ENCODE measurements around the gene IL17RE.

IL17RE gene

DNA sequence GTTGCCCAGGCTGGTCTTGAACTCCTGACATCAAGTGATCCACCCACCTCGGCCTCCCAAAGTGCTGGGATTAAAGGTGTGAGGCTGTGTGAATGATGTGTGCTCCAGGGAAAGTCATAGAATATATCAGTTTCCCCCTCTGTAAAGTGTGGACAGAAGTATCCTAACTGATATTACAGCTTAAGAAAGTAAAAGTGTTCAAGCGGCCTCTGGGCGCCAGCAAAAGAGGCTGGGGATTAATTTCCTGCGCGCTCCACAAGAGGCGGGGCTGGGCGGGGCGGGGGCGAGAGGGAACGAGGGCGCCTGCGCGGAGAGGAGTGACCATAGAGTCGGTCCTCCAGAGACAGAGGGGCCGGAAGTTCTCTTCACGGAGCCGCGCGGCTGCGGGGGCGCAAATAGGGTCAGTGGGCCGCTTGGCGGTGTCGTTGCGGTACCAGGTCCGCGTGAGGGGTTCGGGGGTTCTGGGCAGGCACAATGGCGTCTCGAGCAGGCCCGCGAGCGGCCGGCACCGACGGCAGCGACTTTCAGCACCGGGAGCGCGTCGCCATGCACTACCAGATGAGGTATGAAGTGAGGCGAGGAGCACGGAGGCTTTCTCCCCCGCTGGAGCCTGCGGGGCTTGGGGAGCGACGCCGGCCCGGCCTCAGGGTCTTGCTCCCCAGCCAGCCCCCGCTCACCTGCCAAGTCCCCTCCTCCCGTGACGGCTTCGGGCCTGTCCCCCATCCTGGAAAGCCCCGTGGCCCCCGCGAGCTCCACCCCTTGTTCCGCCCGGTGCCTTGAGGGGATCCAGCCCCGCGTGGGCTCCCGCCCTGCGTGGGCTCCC, 12.2 kb upstream of the IL17RE start, which contains the start of gene JAGN1 (continued):
- peak; percentile 89 for TF ChIP-seq ZNF639 (tag by site-specific recombination; IDR thresholded peaks at IDR 0.05)
- no peak for TF ChIP-seq ZNF707 (tag by site-specific recombination; IDR thresholded peaks at IDR 0.05)
- TF ChIP-seq ZNF391 (tag by site-specific recombination; IDR thresholded peaks at IDR 0.05; ENCODE audit: borderline replicate concordance, low read depth), result peak; percentile 23; the same call in 1 of the 2 replicates
- no peak for TF ChIP-seq BCL11A (tag by site-specific recombination; IDR thresholded peaks at IDR 0.05; ENCODE audit: low read depth)
- TF ChIP-seq ZNF701 (tag by site-specific recombination; IDR thresholded peaks at IDR 0.05), result no peak
- TF ChIP-seq ZNF704 (tag by site-specific recombination; IDR thresholded peaks at IDR 0.05), result no peak
- TF ChIP-seq ZBTB8A (tag by site-specific recombination; IDR thresholded peaks at IDR 0.05), result peak; percentile 65
- TF ChIP-seq, protein P1, sequence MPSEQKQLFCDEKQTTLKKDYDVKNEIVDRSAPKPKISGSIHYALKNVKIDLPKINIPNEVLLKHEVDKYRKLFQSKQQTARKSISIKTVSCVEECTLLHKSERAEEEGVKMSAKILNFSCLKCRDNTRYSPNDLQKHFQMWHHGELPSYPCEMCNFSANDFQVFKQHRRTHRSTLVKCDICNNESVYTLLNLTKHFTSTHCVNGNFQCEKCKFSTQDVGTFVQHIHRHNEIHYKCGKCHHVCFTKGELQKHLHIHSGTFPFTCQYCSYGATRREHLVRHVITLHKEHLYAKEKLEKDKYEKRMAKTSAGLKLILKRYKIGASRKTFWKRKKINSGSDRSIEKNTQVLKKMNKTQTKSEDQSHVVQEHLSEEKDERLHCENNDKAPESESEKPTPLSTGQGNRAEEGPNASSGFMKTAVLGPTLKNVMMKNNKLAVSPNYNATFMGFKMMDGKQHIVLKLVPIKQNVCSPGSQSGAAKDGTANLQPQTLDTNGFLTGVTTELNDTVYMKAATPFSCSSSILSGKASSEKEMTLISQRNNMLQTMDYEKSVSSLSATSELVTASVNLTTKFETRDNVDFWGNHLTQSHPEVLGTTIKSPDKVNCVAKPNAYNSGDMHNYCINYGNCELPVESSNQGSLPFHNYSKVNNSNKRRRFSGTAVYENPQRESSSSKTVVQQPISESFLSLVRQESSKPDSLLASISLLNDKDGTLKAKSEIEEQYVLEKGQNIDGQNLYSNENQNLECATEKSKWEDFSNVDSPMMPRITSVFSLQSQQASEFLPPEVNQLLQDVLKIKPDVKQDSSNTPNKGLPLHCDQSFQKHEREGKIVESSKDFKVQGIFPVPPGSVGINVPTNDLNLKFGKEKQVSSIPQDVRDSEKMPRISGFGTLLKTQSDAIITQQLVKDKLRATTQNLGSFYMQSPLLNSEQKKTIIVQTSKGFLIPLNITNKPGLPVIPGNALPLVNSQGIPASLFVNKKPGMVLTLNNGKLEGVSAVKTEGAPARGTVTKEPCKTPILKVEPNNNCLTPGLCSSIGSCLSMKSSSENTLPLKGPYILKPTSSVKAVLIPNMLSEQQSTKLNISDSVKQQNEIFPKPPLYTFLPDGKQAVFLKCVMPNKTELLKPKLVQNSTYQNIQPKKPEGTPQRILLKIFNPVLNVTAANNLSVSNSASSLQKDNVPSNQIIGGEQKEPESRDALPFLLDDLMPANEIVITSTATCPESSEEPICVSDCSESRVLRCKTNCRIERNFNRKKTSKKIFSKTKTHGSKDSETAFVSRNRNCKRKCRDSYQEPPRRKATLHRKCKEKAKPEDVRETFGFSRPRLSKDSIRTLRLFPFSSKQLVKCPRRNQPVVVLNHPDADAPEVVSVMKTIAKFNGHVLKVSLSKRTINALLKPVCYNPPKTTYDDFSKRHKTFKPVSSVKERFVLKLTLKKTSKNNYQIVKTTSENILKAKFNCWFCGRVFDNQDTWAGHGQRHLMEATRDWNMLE (tag by site-specific recombination; conservative IDR thresholded peaks at IDR 0.05; ENCODE audit: low read depth), result peak; percentile 66
- no peak for TF ChIP-seq SETDB1 (IDR thresholded peaks at IDR 0.05; ENCODE audit: insufficient read length, low read length)
- peak; percentile 96 for TF ChIP-seq ZNF324 (tag by site-specific recombination; IDR thresholded peaks at IDR 0.05)
- TF ChIP-seq MYNN (tag by site-specific recombination; IDR thresholded peaks at IDR 0.05; ENCODE audit: borderline replicate concordance), result no peak
- peak; percentile 21; the same call in 1 of the 2 replicates for TF ChIP-seq OSR2 (tag by site-specific recombination; IDR thresholded peaks at IDR 0.05)
- TF ChIP-seq ZNF785 (tag by site-specific recombination; IDR thresholded peaks at IDR 0.05), result peak; percentile 73; the same call in 1 of the 2 replicates
- TF ChIP-seq ZNF501 (tag by site-specific recombination; IDR thresholded peaks at IDR 0.05), result peak; percentile 90
- peak; percentile 66; the same call in 1 of the 2 replicates for TF ChIP-seq ZBTB20 (tag by site-specific recombination; IDR thresholded peaks at IDR 0.05)
- TF ChIP-seq, protein P2, sequence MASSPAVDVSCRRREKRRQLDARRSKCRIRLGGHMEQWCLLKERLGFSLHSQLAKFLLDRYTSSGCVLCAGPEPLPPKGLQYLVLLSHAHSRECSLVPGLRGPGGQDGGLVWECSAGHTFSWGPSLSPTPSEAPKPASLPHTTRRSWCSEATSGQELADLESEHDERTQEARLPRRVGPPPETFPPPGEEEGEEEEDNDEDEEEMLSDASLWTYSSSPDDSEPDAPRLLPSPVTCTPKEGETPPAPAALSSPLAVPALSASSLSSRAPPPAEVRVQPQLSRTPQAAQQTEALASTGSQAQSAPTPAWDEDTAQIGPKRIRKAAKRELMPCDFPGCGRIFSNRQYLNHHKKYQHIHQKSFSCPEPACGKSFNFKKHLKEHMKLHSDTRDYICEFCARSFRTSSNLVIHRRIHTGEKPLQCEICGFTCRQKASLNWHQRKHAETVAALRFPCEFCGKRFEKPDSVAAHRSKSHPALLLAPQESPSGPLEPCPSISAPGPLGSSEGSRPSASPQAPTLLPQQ (tag by site-specific recombination; IDR thresholded peaks at IDR 0.05), result peak; percentile 86
- 0 out of 2 replicates have a peak, but pooled peaks have one; percentile 24 for TF ChIP-seq KLF10 (tag by site-specific recombination; IDR thresholded peaks at IDR 0.05)
- TF ChIP-seq, protein P3, sequence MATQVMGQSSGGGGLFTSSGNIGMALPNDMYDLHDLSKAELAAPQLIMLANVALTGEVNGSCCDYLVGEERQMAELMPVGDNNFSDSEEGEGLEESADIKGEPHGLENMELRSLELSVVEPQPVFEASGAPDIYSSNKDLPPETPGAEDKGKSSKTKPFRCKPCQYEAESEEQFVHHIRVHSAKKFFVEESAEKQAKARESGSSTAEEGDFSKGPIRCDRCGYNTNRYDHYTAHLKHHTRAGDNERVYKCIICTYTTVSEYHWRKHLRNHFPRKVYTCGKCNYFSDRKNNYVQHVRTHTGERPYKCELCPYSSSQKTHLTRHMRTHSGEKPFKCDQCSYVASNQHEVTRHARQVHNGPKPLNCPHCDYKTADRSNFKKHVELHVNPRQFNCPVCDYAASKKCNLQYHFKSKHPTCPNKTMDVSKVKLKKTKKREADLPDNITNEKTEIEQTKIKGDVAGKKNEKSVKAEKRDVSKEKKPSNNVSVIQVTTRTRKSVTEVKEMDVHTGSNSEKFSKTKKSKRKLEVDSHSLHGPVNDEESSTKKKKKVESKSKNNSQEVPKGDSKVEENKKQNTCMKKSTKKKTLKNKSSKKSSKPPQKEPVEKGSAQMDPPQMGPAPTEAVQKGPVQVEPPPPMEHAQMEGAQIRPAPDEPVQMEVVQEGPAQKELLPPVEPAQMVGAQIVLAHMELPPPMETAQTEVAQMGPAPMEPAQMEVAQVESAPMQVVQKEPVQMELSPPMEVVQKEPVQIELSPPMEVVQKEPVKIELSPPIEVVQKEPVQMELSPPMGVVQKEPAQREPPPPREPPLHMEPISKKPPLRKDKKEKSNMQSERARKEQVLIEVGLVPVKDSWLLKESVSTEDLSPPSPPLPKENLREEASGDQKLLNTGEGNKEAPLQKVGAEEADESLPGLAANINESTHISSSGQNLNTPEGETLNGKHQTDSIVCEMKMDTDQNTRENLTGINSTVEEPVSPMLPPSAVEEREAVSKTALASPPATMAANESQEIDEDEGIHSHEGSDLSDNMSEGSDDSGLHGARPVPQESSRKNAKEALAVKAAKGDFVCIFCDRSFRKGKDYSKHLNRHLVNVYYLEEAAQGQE (tag by site-specific recombination; IDR thresholded peaks at IDR 0.05), result peak; percentile 46; the same call in 1 of the 2 replicates
- TF ChIP-seq KLF8 (tag by site-specific recombination; IDR thresholded peaks at IDR 0.05), result peak; percentile 76; the same call in 1 of the 2 replicates
- TF ChIP-seq, protein P4, sequence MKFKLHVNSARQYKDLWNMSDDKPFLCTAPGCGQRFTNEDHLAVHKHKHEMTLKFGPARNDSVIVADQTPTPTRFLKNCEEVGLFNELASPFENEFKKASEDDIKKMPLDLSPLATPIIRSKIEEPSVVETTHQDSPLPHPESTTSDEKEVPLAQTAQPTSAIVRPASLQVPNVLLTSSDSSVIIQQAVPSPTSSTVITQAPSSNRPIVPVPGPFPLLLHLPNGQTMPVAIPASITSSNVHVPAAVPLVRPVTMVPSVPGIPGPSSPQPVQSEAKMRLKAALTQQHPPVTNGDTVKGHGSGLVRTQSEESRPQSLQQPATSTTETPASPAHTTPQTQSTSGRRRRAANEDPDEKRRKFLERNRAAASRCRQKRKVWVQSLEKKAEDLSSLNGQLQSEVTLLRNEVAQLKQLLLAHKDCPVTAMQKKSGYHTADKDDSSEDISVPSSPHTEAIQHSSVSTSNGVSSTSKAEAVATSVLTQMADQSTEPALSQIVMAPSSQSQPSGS (tag by site-specific recombination; IDR thresholded peaks at IDR 0.05; ENCODE audit: low read depth), result no peak
- 0 out of 2 replicates have a peak, but pooled peaks have one; percentile 14 for TF ChIP-seq FEZF1 (tag by site-specific recombination; IDR thresholded peaks at IDR 0.05)
- 0 out of 2 replicates have a peak, but pooled peaks have one; percentile 25 for TF ChIP-seq ZSCAN30 (tag by site-specific recombination; IDR thresholded peaks at IDR 0.05)
- peak; percentile 55; the same call in 1 of the 2 replicates for TF ChIP-seq PRDM1 (tag by site-specific recombination; IDR thresholded peaks at IDR 0.05)
- TF ChIP-seq ZNF146 (tag by site-specific recombination; IDR thresholded peaks at IDR 0.05), result 0 out of 2 replicates have a peak, but pooled peaks have one; percentile 36
- TF ChIP-seq ZNF600 (tag by site-specific recombination; IDR thresholded peaks at IDR 0.05), result peak; percentile 62
